NT2/D1 (cell line): ENCODE results near the gene MARS1.
"Not testable (repeated sequence)": the region's sequence is repeated elsewhere in the genome, so short reads cannot be mapped to it uniquely, and the experiment has no call there.

Source experiments
- DNase-seq: peaks from one replicate; pipeline ENCODE4 v3.0.0-alpha.2; 2011; ENCODE audit warnings: low read depth, low spot score
- H3K27me3 ChIP-seq: 2 replicates; pipeline ENCODE4 v1.6.0; 2011; ENCODE audit warnings: mild to moderate bottlenecking; ENCODE audit not compliant: insufficient read length, insufficient read depth
- H3K36me3 ChIP-seq: 2 replicates; pipeline ENCODE4 v1.6.1; 2011; ENCODE audit warnings: mild to moderate bottlenecking, low read length, mixed read lengths; ENCODE audit not compliant: insufficient read depth, insufficient read length
- H3K4me1 ChIP-seq: 2 replicates; pipeline ENCODE4 v1.5.1; 2011; ENCODE audit not compliant: insufficient read depth, insufficient read length
- H3K4me3 ChIP-seq: 2 replicates; pipeline ENCODE4 v1.5.1; 2011; ENCODE audit warnings: low read depth; ENCODE audit not compliant: insufficient read length
- H3K9ac ChIP-seq: 2 replicates; pipeline ENCODE4 v1.6.0; 2011; ENCODE audit warnings: low read depth; ENCODE audit not compliant: insufficient read length
- H3K9me3 ChIP-seq: 2 replicates; pipeline ENCODE4 v1.5.1; 2011; ENCODE audit warnings: mild to moderate bottlenecking, low read length; ENCODE audit not compliant: insufficient read depth
- SUZ12 ChIP-seq: IDR thresholded peaks from 2 replicates; pipeline ENCODE4 v1.6.1; 2011; ENCODE audit not compliant: insufficient read length, insufficient read depth; ENCODE audit errors: extremely low read depth
- YY1 ChIP-seq: IDR thresholded peaks from 2 replicates; pipeline ENCODE4 v1.6.1; 2011; ENCODE audit not compliant: insufficient read length, insufficient read depth
- ZNF274 ChIP-seq: IDR thresholded peaks from 2 replicates; pipeline ENCODE4 v1.6.1; 2011; ENCODE audit warnings: mild to moderate bottlenecking, low read depth, low read length

MARS1 gene

GRCh38 chr12:57489157-57489641, 1.3 kb downstream of the MARS1 start:
- peak overlapping the region; percentile 99 for H3K9ac ChIP-seq
- peaks cover 47% of the 10 kb centered on the region for H3K36me3 ChIP-seq
- TF ChIP-seq YY1 (no peak), SUZ12 (no peak), ZNF274 (no peak)
- DNase-seq = no peak
- no peaks in the 10 kb centered on the region; the same call in 1 of the 2 replicates for H3K9me3 ChIP-seq
- peaks cover 9% of the 10 kb centered on the region for H3K4me1 ChIP-seq
- peak overlapping the region; percentile 98 for H3K4me3 ChIP-seq
- H3K27me3 ChIP-seq = no peaks in the 10 kb centered on the region

GRCh38 chr12:57490126-57490525, 2.3 kb downstream of the MARS1 start:
- DNase-seq = no peak
- Histone ChIP-seq H3K9me3 (no peaks in the 10 kb centered on the region; the same call in 1 of the 2 replicates), H3K27me3 (no peaks in the 10 kb centered on the region), H3K4me1 (peaks cover 9% of the 10 kb centered on the region), H3K4me3 (no peak overlapping the region), H3K36me3 (peaks cover 50% of the 10 kb centered on the region), H3K9ac (peak overlapping the region; percentile 44)
- TF ChIP-seq ZNF274 (no peak), SUZ12 (no peak), YY1 (no peak)

GRCh38 chr12:57491393-57492280, 3.8 kb downstream of the MARS1 start:
- H3K4me1 ChIP-seq = peaks cover 9% of the 10 kb centered on the region
- no peak overlapping the region for H3K4me3 ChIP-seq
- DNase-seq = no peak
- no peaks in the 10 kb centered on the region; the same call in 1 of the 2 replicates for H3K9me3 ChIP-seq
- H3K27me3 ChIP-seq = no peaks in the 10 kb centered on the region
- TF ChIP-seq SUZ12 (no peak), YY1 (no peak), ZNF274 (no peak)
- H3K36me3 ChIP-seq = peaks cover 61% of the 10 kb centered on the region
- no peak overlapping the region for H3K9ac ChIP-seq

- H3K4me3 ChIP-seq, H3K4me1 ChIP-seq, H3K27me3 ChIP-seq, H3K9me3 ChIP-seq, H3K9ac ChIP-seq, DNase-seq: not testable (repeated sequence)
- peaks cover 73% of the 10 kb centered on the region for H3K36me3 ChIP-seq
Measured at GRCh38 chr12:57495051-57495701, 7.3 kb downstream of the MARS1 start.

- no peaks in the 10 kb centered on the region; the same call in 1 of the 2 replicates for H3K9me3 ChIP-seq
- no peak overlapping the region for H3K9ac ChIP-seq
- no peak for TF ChIP-seq SUZ12
- TF ChIP-seq ZNF274 = no peak
- TF ChIP-seq YY1 = no peak
- no peaks in the 10 kb centered on the region for H3K4me1 ChIP-seq
- peaks cover 73% of the 10 kb centered on the region for H3K36me3 ChIP-seq
- H3K27me3 ChIP-seq = no peaks in the 10 kb centered on the region
- H3K4me3 ChIP-seq = no peak overlapping the region
- DNase-seq = no peak
Measured at GRCh38 chr12:57496822-57497221, 9.0 kb downstream of the MARS1 start.

GRCh38 chr12:57497223-57498131, 9.6 kb downstream of the MARS1 start:
- TF ChIP-seq ZNF274 = no peak
- TF ChIP-seq YY1 = no peak
- TF ChIP-seq SUZ12 = no peak
- H3K9ac ChIP-seq = no peak overlapping the region
- no peaks in the 10 kb centered on the region for H3K27me3 ChIP-seq
- DNase-seq = no peak
- no peak overlapping the region for H3K4me3 ChIP-seq
- peaks cover 74% of the 10 kb centered on the region for H3K36me3 ChIP-seq
- no peaks in the 10 kb centered on the region for H3K4me1 ChIP-seq
- no peaks in the 10 kb centered on the region; the same call in 1 of the 2 replicates for H3K9me3 ChIP-seq
